Germinal center (tissue), 1 donor: Measurements from ENCODE around the gene AMY1A.
"Not testable (repeated sequence)": the region's sequence is repeated elsewhere in the genome, so short reads cannot be mapped to it uniquely, and the experiment has no call there.

Experiments used
- DNase-seq: peaks from one replicate; pipeline ENCODE4 v3.0.0; 2012; ENCODE audit warnings: mixed read lengths, low spot score

AMY1A gene

DNA sequence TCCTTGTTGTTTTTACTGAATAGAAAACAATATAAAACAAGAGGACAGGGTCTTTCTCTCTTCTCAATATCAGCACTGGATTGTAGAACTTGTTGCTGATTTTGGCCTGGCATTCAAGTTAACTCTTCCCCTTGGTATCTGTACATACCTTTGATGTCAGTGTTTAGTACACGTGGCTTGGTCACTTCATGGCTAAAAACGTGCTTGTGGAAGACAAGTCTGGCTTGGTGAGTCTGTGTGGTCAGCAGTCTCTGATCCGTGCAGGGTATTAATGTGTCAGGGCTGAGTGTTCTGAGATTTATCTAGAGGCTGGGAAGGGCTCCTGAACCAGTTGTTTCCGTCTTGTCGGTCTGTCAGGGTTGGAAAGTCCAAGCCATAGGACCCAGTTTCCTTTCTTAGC, at the start of gene AMY1A:
AMY1A (plus strand) TSS at position 301 of the 400 bp plus-strand sequence. CDS start 571 bp downstream, outside the sequence.
- DNase-seq = not testable (repeated sequence)

- DNase-seq = no peak
These were observed 39.2 kb upstream of the AMY1A start for GRCh38 chr1:103616362-103616761.

- DNase-seq = not testable (repeated sequence)
These were observed 38.5 kb upstream of the AMY1A start, which contains the start of gene AMY2A for GRCh38 chr1:103616994-103617477. Gene AMY2A, plus strand, starts transcription at chr1:103617427. Its CDS starts 14 bp downstream, at chr1:103617441.

GRCh38 chr1:103627436-103627835, 28.1 kb upstream of the AMY1A start:
- DNase-seq = not testable (repeated sequence)

DNA sequence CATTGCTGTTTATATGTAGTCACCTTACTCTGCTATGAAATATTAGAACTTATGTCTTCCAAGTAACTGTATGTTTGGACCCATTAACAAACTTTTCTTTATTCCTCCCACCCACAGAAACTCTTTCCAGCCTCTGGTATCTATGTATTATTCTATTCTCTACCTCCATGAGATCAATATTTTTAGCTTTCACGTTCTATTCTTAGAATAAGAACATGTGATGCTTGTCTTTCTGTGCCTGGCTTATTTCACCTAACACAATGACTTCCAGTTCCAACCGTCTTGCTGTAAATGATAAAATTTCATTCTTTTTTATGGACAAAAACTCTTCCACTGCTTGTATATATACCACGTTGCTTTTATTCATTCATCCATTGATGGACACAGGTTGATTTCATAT, 14.4 kb upstream of the AMY1A start:
- not testable (repeated sequence) for DNase-seq

GRCh38 chr1:103643908-103644307, 11.7 kb upstream of the AMY1A start:
- not testable (repeated sequence) for DNase-seq

DNA sequence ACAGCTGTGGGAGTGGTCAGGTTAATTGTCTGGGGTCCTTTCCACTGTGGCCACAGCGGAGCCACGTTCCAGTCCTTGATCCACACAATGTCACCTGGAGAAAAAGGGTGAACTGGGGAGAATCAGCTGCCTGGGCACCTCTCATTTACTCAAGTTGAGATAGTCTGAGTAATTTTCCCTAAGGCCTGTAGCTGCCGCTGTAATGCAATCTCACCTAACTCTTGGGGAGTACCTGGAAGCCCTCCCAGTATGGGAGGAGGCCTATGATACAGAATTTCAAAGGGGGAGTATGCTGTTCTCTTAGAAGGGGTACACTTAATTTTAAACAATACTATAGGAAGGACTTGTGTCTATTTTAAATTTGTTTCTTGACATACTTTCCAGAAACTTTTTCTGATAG, 5.3 kb upstream of the AMY1A start:
- not testable (repeated sequence) for DNase-seq

- not testable (repeated sequence) for DNase-seq
These were observed 4.7 kb upstream of the AMY1A start for GRCh38 chr1:103650889-103651288.

DNA sequence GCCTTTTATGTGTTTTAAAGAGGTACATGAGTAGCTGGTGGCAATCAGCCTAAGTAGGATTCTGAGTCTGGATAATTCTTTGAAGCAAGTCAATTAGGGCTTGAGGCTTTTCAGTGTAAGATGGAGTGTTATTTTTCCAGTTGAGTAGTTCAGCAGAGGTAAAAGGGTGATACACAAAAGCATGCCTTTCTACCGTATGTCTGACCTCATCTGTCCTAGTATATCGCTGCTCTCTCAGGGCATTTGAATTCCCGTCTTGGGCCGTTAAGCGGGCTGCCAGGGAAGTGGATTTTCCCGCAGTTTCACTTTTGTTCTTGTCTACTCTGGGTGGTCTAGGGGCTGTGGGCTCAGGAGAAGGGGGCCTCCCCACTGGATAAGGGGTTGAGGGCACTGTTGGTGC, 1.4 kb upstream of the AMY1A start:
- not testable (repeated sequence) for DNase-seq

DNA sequence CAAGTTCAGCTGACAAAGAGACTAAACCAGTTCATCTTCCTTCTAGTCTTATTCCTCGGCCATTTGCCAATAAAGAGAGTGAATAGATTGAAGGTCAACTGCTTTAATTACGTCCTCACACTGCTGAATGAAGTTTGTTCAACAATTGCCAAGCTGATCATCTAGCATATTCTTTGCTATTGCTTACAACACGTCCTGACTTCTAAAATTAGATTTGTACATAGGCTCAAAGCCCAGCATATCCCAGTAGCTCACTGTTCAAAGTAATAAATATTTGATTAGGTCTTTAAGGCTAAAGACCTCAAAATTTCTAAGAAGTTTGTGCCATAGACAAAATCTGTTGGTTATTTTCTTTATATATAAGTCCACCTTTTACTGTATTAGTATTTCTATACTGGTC, 20.8 kb downstream of the AMY1A start:
- DNase-seq = not testable (repeated sequence)

DNA sequence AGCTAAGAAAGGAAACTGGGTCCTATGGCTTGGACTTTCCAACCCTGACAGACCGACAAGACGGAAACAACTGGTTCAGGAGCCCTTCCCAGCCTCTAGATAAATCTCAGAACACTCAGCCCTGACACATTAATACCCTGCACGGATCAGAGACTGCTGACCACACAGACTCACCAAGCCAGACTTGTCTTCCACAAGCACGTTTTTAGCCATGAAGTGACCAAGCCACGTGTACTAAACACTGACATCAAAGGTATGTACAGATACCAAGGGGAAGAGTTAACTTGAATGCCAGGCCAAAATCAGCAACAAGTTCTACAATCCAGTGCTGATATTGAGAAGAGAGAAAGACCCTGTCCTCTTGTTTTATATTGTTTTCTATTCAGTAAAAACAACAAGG, 40.5 kb downstream of the AMY1A start, which contains the start of gene AMY1B:
AMY1B (minus strand) TSS at position 101 of the 400 bp plus-strand sequence. CDS start 571 bp downstream, outside the sequence.
- DNase-seq = not testable (repeated sequence)

- DNase-seq = not testable (repeated sequence)
These were observed 41.9 kb downstream of the AMY1A start for GRCh38 chr1:103697430-103697829.

- DNase-seq = not testable (repeated sequence)
These were observed 45.1 kb downstream of the AMY1A start for GRCh38 chr1:103700669-103701068.

DNA sequence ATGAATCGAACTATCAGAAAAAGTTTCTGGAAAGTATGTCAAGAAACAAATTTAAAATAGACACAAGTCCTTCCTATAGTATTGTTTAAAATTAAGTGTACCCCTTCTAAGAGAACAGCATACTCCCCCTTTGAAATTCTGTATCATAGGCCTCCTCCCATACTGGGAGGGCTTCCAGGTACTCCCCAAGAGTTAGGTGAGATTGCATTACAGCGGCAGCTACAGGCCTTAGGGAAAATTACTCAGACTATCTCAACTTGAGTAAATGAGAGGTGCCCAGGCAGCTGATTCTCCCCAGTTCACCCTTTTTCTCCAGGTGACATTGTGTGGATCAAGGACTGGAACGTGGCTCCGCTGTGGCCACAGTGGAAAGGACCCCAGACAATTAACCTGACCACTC, 45.7 kb downstream of the AMY1A start:
- not testable (repeated sequence) for DNase-seq

GRCh38 chr1:103707670-103708069, 52.1 kb downstream of the AMY1A start:
- not testable (repeated sequence) for DNase-seq

DNA sequence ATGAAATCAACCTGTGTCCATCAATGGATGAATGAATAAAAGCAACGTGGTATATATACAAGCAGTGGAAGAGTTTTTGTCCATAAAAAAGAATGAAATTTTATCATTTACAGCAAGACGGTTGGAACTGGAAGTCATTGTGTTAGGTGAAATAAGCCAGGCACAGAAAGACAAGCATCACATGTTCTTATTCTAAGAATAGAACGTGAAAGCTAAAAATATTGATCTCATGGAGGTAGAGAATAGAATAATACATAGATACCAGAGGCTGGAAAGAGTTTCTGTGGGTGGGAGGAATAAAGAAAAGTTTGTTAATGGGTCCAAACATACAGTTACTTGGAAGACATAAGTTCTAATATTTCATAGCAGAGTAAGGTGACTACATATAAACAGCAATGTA, 54.8 kb downstream of the AMY1A start:
- DNase-seq = not testable (repeated sequence)
